ENCODE results near the gene WSB2. TPM values are rescaled to one million over a fixed set of nuclear protein-coding genes. Genes with fewer than 3 reads are reported as not detected.

WSB2 gene
- total and polyA plus RNA-seq, 9 of the 15 experiments (the other 6 are each of a cell fraction or from before 2014, with no cell fraction given), result 31.4 to 77.6 (median 52.6) TPM

DNA sequence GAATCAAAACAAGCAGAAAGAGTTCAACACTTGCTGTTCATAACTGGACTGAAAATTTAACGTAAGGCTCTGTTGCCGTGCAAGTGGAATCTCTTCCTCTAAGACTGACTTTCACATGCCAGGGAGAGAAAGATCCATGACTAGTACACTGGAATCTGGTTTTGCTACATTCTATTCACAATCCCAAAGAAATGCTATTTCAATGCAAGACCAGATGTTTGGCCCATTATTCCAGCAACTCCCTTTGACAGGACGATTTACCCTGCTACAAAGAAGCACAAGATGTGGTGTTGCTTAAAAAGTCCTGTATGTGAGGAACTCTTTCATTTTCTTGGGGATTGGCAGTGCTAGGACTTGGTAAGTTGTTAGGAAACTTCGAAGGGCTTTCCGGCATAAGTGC, 27.1 kb downstream of the WSB2 start:
- DNase-seq (ENCODE audit: extremely low read depth in 1 of 4, low spot score in 3 of 4), result no peak
- intact Hi-C loops (cut with micrococcal nuclease), result loop anchor here (2.0 kb wide), 1 partner anchor 159 kb away; no protein-coding TSS in a partner anchor

More for the DNA sequence above, 27.1 kb downstream of the WSB2 start:
- Histone ChIP-seq H3K9me3 (replicated peaks; ENCODE audit: control insufficient read depth, insufficient read depth, low read depth, low read length) (no peaks in the 10 kb centered on the region), H3K4me3 (no peak overlapping the region), H2AFZ (ENCODE audit: low read depth, low read length) (no peak overlapping the region), H3K27ac (ENCODE audit: extremely low read depth, low read depth, low read length) (no peak overlapping the region; the same call in 2 of the 3 replicates), H3K36me3 (ENCODE audit: control insufficient read depth, insufficient read depth, low read length) (peaks cover 97% of the 10 kb centered on the region), H3K9me1 (ENCODE audit: control insufficient read depth, insufficient read depth, low read length) (no peaks in the 10 kb centered on the region), H4K20me1 (replicated peaks; ENCODE audit: control insufficient read depth, insufficient read depth, low read length) (no peaks in the 10 kb centered on the region; the same call in 1 of the 2 replicates), H3K79me2 (ENCODE audit: control insufficient read depth, insufficient read depth, low read length) (no peaks in the 10 kb centered on the region), H3K4me2 (ENCODE audit: insufficient read depth, low read length) (no peak overlapping the region), H3K9ac (ENCODE audit: insufficient read depth in 1 of 2, low read depth in 2 of 2, low read length in 2 of 2) (no peak overlapping the region), H3K27me3 (ENCODE audit: control insufficient read depth in 2 of 2, insufficient read depth in 2 of 2, low read length in 2 of 2) (no peaks in the 10 kb centered on the region), H3K4me1 (replicated peaks in 1 of 2; ENCODE audit: control insufficient read depth in 2 of 2, insufficient read depth in 2 of 2, low read length in 2 of 2) (no peaks in the 10 kb centered on the region; a peak in 1 of 5 replicates)
- 94% methylated on average over 5 of the region's 5 CpGs for WGBS (ENCODE audit: insufficient coverage, low coverage, missing lambda C conversion rate)
- peak; percentile 46 for FAIRE-seq
- ATAC-seq, result no peak
- TF ChIP-seq SUPT5H (IDR thresholded peaks at IDR 0.05) (peak; percentile 53; the same call in 1 of the 2 replicates), POLR2A (conservative IDR thresholded peaks at IDR 0.05) (peak; percentile 58; the same call in 1 of the 2 replicates), ZBTB12 (CRISPR knock-in tag; IDR thresholded peaks at IDR 0.05) (no peak), POLR2AphosphoS2 (IDR thresholded peaks at IDR 0.05; ENCODE audit: low read length) (peak; percentile 54; the same call in 1 of the 2 replicates), POLR2AphosphoS5 (IDR thresholded peaks at IDR 0.05; ENCODE audit: control insufficient read depth, insufficient read depth, low read depth, low read length) (0 out of 2 replicates have a peak, but pooled peaks have one; percentile 21), RFX5 (IDR thresholded peaks at IDR 0.05; ENCODE audit: low read depth, low read length) (no peak), CREBBP (IDR thresholded peaks at IDR 0.05; ENCODE audit: low read depth, low read length) (no peak)
- TF ChIP-seq, protein P1, sequence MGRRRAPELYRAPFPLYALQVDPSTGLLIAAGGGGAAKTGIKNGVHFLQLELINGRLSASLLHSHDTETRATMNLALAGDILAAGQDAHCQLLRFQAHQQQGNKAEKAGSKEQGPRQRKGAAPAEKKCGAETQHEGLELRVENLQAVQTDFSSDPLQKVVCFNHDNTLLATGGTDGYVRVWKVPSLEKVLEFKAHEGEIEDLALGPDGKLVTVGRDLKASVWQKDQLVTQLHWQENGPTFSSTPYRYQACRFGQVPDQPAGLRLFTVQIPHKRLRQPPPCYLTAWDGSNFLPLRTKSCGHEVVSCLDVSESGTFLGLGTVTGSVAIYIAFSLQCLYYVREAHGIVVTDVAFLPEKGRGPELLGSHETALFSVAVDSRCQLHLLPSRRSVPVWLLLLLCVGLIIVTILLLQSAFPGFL (CRISPR knock-in tag; IDR thresholded peaks at IDR 0.05), result no peak
- in situ Hi-C loops (cut with MboI), result no loop called here
- POLR2A ChIA-PET, result interaction anchor here (0.6 to 1.9 kb wide), 4 partner anchors 11 to 1137 kb away, joined by 3 to 5 read pairs (median 4); no protein-coding TSS in a partner anchor
- TSS peak; percentile 3 for BruUV-seq (replicated peaks)
- CTCF ChIA-PET (ENCODE audit: low intra/inter-chr PET ratio), result interaction anchor here (3.4 kb wide), 1 partner anchor 159 kb away, joined by 23 read pairs; no protein-coding TSS in a partner anchor

Measured in K562 (cell line).